Effector CD4-positive, alpha-beta T cell (primary cell): ENCODE results near the gene CEP57L1.

ENCODE experiments used
- DNase-seq: peaks from one replicate; pipeline ENCODE4 v3.0.0-alpha.2; 2020
- total RNA-seq: gene quantifications from one replicate; lab custom pipeline; 2026; lab: John Stamatoyannopoulos, UW

The CEP57L1 gene
- total RNA-seq, result 12.2 reads per million, percentile 36 among the genes with 10 or more reads in this experiment

DNA sequence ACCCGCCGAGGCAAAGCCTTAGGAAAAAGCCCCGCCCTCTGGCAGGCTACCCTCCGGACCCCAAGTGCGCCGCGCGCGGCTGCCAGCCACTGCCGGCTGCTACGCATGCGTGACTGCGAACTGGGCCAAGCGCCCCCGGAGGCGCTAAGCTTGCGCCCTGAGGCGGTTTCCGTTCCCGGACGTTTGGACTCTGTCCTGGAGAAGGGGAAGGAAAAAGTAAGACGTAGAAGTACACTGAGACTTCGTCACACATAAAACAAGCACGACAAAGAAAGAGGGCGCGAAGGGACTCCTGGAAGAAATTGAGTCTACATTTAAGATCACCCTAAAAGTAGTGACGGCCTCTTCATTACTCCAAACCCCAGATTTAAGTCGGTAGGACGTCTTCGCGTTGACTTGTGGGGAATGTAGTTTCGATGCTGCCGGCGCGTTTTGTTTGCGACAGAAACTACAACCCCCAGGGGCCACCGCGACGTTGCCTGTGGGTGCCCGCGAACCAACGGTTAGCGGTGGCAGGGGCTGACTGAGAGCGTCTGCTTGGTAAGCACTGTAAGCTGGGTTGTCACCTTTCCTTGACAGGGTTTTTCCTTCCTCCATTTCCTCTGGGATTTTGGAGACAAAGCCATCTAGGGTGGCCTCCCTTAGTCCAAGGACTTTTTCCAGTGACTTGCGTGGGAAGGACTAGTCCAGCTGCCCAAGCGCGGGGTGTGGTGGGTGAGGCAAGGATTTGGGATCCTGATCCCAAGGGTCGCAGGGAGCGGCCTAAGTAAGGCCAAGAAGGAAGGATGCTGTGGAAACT is at the start of gene CEP57L1:
Gene CEP57L1, plus strand, starts transcription at position 472 of the 799 bp plus-strand sequence. CDS start 49,715 bp downstream, outside the sequence.
- DNase-seq, result peak; percentile 93

DNA sequence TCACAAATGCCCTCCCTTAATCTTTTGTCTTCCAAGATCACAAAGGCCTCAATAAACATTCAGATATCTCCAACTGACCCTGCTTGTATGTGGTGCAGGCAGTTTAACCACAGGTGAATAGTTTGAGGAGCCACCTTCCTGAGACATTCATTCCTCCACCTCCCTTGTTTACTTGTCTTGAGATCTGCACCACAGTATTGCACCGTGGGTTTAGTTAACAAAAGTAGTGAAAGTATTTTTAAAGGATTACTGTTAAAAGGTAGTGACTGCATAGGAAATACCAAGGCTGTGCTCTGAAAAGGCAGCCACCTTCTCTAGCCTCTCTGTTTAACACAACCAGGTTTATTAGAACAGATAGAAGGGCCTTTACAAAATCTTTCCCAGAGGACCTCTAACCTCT is 47.1 kb upstream of the CEP57L1 start:
- no peak for DNase-seq

DNA sequence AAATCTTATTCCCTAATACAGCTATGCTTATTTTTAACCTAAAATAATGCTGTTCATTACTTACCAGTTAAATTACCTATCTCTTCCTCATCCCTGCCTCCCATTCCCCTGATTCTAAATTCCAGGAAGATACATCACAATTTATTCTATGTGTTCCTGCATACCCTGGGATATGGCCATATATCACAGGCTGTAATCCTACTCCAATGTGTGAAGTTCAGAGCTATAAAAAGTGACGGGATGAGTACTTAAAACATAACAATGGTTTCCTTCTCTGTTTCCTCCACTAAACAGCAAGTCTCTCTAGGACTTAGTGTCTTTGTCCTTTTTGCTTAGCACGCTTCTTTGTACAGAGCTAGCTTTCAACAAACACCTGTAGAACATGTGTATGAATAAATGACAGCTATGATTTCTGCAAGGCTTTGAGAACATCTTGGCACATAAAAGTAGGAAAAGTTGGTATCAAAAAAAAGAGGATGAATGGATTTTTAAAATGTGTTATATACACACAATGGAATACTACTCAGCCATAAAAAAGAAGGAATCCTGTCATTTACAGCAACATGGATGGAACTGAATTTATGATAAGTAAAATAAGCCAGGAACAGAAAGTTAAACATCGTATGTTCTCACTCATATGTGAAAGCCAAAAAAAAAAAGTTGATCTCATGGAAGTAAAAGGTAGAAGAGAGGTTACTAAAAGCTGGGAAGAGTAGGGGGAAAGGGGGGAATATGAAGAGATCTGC is 46.5 kb upstream of the CEP57L1 start:
- DNase-seq, result no peak

DNA sequence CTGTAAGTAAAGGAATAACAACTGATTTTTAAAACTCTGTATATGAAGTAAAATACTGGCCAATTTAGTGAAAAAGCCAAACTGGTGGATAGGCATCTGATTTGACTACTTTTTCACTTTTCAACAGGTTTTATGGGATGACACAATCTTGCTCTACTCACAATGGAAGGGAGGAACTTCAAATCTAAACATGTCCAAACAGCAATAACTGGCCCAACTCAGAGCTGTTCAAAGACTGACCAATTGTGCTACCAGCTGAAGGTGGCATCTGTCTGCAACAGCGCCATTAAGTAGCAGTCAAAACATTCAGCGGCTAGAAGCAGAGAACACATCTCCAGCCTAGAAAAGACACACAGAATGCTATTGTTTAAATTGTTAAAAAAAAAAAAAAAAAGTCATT is 45.3 kb upstream of the CEP57L1 start:
- DNase-seq, result no peak

DNA sequence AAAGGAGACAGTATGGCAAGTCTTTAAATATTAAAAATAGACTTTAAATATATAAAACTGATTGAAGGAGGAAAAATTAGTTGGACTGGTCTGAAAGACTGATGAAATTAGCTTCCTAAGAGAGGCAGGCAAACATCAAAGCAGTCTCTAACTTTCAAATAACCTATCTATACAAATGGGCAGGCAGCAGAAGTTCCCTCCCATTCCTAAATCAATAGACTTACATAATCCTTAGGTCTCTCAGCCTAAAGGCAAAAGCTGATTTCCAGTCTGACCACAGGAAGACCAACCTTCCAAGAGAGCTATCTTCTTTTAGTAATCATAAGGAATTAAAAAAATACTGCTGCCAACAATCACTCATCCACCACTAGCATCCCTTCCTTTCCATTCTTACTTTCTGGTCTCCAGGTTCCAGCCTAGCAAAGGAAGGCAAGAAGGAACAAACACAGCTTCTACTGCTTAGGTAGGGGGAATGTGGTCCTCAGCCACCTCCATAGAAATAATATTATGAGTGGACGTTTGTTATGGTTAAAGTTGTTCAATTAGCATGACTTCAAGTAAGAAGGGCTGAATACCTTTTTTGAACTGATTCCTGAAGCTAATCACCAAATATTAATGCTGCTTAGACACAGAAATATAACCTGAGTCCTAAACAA is 44.7 kb upstream of the CEP57L1 start:
- no peak for DNase-seq

DNA sequence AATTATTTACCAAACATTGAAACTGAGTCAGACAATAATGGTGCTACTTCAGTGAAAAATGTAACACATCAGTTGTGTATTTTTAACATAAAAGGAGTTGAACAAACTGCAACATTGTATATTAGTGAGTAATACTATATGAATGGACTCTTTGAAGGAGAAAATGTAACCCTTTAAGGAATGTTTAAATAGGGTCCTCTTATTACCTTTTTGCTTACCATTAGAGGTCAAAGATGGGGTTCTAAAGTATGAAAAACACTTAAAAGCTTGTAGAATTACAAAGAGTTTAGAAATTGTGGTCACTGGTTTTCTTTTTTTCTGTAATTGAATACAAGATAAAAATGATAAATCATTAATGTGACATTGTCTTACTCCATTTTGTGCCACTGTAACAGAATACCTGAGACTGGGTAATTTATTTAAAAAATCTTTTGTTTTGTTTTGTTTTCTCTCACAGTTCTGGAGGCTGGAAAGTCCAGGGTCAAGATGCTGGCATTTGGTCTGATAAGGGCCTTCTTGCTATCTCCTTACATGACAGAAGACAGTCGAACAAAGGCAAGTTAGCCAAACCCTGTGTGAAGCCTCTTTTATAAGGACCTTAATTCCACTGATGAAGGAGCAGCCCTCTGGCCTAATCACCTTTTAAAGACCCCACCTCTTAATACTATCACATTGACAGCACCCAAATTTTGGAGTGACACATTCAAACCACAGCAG is 43.8 kb upstream of the CEP57L1 start:
- DNase-seq, result no peak

DNA sequence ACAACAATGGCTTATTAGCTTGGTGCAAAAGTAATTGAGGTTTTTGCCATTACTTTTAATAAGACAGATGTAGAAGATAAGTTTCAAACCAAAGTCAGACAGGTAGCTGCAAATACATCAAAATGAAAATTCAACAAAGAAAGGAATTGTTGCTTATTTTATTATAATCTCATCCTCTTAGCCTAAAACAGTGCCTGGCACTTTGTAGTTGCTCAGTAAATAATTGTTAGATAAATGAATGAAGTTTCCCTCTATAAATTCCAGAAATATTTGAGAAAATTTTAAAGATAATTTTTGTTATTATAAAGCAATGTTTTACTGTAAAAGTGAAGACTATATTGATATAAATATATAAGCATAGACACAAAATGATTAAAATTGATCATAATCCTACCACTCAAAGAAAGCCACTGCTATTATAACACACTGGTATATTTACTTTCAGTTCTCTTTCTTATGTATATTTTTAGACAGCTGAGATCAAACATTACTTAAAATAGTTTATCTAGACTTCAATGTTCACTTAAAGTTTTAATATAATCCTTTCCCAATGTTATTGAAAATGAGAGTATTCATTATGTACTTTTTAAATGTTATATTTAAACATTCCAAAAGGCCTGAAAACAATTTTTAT is 43.2 kb upstream of the CEP57L1 start:
- DNase-seq, result no peak

DNA sequence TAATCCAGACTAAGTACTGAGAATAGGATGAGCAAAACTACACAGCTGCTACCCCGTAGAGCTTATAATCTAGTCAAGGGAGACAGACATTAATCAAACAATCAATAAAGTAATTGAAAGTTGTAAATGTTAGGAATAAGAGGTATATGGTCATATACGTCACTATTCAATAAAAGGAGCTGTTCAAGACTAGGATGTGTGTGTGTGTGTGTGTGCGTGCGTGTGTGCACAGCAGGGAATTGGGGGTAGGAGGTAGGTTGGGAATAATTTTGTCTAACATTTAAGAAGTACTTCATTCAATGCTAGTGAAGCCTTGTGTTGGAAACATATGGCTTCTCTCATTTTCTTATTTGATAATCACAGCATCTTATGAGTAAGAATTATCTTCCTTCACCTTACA is 42.5 kb upstream of the CEP57L1 start:
- no peak for DNase-seq

DNA sequence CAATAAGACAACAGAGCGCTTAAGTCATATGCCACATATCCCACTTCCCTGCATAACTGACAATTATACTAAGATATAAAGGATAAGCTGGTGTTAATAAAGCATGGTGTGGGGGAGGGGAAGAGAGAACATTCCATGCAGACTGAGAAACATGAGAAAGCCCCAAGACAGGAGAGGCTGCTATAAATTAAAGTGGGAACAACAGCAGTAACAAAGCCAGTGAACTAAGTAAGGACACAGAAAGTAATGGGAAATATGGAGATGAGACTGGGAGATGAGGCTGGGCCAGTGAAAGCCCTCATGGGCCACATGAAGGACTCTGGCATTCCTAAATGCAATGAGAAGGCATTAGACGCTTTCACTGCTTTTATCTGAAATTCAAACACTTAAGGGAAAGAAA is 42.0 kb upstream of the CEP57L1 start:
- no peak for DNase-seq

DNA sequence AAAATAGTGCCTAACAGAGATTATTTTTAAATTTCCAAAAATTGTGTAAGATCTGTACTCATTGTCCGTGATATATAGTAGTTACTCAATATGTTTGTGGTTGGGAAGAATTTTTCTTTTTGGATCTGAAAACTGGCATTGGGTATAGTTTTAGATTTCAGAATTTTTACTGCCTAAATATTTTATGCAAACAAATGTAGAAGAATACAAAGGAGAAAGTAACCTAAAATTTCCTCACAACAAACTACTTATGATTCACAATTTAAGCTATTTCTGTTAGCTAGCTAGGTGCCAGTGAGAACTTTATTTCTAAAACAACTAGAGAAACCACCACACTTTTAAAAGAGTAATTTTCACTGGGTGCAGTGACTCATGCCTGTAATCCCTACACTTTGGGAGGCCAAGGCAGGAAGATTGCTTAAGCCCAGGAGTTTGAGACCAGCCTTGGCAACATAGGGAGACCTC is 39.5 kb upstream of the CEP57L1 start:
- no peak for DNase-seq

DNA sequence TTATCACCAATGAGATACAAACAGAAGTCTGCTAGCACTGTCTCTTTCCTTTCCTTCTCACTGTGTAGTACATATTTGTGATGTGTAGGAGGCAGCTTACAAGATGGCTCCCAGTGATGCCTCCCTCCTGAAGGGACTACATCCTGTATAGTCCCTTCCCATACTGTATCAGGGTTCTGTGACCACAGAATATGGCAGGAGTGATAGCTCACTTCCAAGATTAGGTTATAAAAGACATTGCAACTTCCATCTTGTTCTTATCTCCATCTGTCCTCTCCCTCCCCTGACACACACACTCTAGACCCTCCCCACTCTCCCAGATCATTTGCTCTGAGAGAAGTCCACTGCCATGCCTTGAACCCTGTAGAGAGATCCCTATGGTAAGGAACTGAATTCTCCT is 38.6 kb upstream of the CEP57L1 start:
- DNase-seq, result no peak

DNA sequence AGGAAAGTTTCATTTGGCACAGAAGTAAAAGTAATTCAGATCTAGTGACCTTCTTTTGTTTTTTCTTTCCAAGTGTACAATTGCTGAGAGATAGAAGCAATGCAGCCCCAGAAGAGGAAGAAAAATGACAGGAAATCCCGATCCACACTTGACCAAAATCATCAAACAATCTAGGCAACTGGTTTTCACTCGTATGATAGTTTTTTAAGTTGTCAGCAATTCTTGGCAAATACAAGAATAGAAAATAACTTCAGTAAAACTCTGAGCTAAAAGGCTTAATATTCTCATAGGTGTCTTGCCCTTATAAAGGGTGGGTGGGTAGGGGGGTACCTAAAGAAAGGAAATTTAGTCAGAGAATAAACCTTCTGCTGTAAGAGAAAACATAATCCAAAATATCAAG is 36.7 kb upstream of the CEP57L1 start:
- no peak for DNase-seq

DNA sequence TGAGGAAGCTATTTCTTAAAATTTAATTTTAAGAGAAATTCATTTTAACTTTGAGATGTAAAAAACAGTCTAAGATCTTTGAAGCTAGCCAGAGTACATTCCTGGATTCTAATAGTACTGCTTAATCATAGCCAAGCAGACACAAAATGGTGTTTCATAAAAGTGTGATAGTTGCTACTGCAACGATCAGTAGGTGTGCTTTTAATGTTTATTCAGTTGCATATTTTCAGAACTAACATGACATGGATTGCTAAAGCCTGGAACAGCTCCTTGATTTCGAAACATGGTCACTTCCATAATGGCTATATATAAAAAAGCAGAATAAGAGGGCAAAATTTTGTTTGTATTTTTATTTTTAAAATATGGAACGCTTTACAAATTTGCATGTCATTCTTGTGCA is 36.2 kb upstream of the CEP57L1 start:
- no peak for DNase-seq

DNA sequence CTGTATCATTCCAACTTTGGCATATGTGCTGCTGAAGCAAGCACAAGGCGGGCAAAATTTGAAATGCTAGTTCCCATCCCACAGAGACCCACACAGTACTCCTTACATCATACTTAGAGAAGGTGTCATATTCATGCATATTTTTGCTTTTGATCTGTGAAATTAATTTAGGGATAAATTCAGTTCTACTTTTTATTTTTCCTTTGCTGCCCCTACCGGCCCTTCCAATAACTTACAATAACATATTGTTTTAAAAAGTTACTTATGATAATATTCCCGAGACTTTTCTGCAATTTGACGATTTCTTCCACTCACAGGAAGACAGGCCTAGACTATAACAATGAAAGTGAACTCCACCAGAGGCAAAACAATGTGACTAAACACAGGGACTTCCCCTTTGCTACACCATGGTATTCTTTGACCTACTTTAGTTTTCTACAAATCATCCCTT is 35.7 kb upstream of the CEP57L1 start:
- no peak for DNase-seq

DNA sequence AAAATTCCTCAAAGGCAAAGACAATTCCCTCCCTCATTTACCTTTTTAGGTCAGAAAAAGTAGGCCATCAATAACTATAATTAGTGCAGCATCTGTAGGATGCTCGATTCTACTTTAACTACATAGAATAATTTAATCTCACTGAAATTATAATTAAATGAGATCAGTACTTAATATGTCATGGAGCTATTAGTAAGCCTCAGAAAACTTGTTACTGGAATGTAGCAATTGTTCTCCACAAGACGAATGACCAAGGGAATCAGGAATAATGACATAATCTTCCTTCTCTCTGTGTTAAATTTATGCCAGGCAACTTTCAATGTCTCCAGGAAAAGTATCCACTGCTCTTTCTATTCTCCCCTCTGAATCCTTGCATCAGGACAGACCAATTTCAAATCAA is 34.7 kb upstream of the CEP57L1 start:
- no peak for DNase-seq

DNA sequence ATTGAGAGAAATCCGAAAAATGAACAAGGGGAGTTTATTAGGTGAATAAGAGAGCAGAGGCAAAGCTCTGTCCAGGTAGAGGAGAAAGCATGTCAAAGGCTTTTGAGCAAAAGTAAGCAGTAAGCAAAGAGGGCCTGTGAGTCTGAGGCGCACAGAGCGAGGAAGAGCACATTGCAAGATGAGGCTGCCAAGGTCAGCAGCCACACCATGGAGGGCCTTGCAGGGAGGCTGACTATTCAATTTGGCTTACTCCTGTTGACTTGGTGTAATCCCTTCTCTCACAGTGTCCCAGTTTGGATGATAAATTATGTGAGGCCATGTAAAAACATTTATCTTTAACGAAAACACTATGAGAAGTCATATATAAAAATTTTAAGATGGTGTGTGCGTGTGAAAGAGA is 33.1 kb upstream of the CEP57L1 start:
- no peak for DNase-seq

DNA sequence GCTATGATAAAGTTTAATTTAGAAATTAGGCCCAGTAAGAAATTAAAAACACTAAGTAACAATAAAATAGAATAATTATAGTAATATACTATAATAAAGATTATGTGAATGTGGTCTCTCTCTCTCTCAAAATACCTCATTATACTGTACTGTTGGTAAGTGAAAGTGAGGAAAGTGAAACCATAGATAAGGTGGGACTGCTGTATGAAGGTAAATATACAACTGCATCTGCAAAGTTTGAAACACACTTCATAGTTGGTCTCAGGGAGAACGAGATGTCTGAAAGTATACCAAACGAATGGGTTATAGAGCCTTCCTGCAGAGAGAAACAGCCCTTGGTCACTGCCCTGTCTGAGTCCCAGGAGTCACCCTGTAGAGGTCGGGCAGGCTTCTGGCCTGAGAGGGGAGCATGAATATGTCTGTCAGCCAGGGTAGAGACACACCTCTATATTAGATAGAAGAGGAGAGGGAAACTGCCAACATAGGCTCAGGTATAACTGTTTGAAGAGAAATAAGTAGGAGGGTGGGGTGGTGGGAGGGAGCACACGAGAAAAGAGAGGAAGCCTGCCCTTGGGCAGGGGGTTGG is 32.4 kb upstream of the CEP57L1 start:
- DNase-seq, result no peak

DNA sequence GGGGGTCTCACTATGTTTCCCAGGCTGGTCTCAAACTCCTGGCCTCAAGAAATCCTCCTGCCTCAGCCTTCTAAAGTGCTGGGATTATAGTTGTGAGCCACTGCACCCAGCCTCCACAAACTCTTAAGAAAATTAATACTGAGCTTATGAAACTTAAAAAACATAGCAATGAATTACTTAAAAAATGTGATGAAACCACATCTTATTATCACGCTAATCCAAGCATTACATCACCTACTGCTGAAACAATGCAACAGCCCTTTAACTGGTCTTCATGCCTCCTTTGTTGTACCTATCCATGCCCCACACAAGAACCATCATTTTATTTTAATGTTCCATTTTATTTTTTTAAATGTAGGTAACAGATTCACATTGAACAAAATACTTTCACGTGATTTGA is 25.6 kb upstream of the CEP57L1 start:
- no peak for DNase-seq

DNA sequence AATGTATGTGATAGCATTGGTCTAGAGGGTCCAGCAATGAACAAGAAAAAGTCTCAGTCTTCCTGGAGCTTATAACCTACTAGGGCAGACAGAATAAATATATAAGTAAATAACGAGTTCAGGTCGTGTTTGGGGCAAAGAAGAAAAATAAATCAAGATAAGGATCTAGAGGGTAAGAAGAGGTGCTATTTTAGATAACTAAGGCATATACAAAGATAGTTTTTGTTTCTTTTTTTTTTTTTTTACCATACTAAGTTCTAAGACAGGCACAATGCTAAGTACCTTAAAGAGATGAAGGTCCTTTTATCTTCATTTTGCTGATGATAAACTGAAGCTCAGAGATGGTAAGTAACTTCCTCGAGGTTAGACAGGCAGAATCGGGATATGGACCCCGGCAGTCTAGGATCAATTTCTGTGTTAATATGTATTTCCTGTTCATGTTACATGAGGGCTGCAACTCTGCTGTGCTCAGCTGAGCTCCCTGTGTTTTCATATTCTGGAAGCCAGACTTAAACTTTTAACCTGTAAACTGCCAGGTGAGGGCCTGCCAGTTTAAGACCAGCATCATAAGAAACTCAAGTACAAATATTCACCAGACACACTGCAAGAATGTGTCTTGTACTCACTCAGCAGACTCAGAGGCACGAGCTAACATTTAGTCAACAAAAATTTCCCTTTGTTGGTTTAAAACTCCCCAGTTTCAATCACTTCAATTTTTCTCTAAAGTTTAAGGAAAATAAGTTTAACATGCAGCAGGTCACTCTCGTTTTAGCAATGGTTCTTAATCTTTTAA is 24.0 kb upstream of the CEP57L1 start:
- DNase-seq, result no peak

DNA sequence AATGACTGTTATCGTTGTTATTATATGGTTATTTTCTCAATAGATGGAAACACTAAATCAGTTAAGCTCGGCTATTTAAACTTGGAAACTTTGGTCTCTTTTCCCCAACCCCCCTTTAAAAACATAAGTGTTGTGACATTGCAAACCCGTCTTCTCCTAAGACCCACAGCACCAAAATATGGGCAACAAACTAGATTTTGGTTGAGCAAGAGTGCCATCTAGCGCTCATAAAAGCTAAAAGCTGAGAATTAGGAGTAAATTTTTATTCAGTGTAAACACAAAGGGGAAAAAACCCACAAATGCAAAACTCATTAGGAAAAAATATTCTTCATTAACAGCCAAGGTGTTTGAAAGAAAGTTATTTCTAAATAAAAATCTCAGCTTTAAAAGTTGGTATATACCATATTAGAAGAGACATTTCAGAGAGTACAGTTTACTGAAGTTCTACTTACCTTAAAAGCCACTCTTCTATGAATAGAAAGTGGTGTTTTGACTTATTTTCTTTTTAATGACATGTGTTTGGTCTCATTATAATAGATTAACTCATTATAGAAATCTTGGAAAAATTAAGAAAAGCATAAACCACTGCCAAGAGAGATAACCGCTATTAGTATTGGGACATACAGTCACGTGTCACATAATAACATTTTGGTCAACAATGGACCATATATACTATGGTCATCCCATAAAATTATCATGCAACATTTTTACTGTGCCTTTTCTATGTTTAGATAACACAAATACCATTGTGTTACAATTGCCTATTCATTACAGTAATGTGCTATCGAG is 21.8 kb upstream of the CEP57L1 start:
- DNase-seq, result peak; percentile 60
